Liver (tissue), 9 donors: Measurements from ENCODE around the gene METTL8. TPM values are rescaled to one million over a fixed set of nuclear protein-coding genes. Genes with fewer than 3 reads are reported as not detected.

ENCODE experiments used
- DNase-seq: peaks from one replicate; pipeline ENCODE4 v3.0.0-alpha.2; 2017; ENCODE audit warnings: low spot score
- H3K27ac ChIP-seq, 2 donors: one replicate each; pipeline ENCODE4 v1.7.0; 2013; ENCODE audit warnings: inconsistent platforms in 2 of 2, low read length in 2 of 2, control low read depth in 1 of 2, low read depth in 1 of 2, mild to moderate bottlenecking in 1 of 2
- H3K27me3 ChIP-seq, 4 donors: one replicate each; pipeline versions ENCODE4 v1.6.1 to v1.7.0; 2013; ENCODE audit warnings: low read length in 3 of 4, inconsistent platforms in 1 of 4, mild to moderate bottlenecking in 1 of 4, moderate library complexity in 1 of 4; ENCODE audit not compliant: control insufficient read depth in 4 of 4, insufficient read depth in 4 of 4
- H3K36me3 ChIP-seq, 4 donors: one replicate each; pipeline versions ENCODE4 v1.6.1 to v1.7.0; 2013; ENCODE audit warnings: low read length in 3 of 4, mild to moderate bottlenecking in 3 of 4, low read depth in 1 of 4, moderate library complexity in 1 of 4; ENCODE audit not compliant: control insufficient read depth in 4 of 4, insufficient read depth in 3 of 4
- H3K4me1 ChIP-seq, 4 donors: one replicate each; pipeline versions ENCODE4 v1.6.1 to v1.7.0; 2013; ENCODE audit warnings: low read length in 3 of 4, mild to moderate bottlenecking in 3 of 4, moderate library complexity in 1 of 4; ENCODE audit not compliant: control insufficient read depth in 4 of 4, insufficient read depth in 4 of 4
- H3K4me3 ChIP-seq, 3 donors: one replicate each; pipeline versions ENCODE4 v1.6.1 to v1.7.0; 2013; ENCODE audit warnings: low read length in 3 of 3, control low read depth in 1 of 3, low read depth in 1 of 3, mild to moderate bottlenecking in 1 of 3
- H3K9ac ChIP-seq, 2 donors: one replicate each; pipeline ENCODE4 v1.7.0; 2013; ENCODE audit warnings: low read length in 2 of 2, mild to moderate bottlenecking in 2 of 2, moderate library complexity in 2 of 2, control low read depth in 1 of 2, low read depth in 1 of 2
- H3K9me3 ChIP-seq, 4 donors: one replicate each; pipeline versions ENCODE4 v1.6.1 to v1.7.0; 2013; ENCODE audit warnings: low read length in 3 of 4; ENCODE audit not compliant: control insufficient read depth in 4 of 4
- ATF3 ChIP-seq: IDR thresholded peaks from 2 replicates; pipeline ENCODE4 v1.6.1; 2016; ENCODE audit warnings: antibody characterized with exemption
- CTCF ChIP-seq: fragments of 150-350 bp; IDR thresholded peaks from 2 replicates; pipeline ENCODE4 v1.5.1; 2017; ENCODE audit warnings: improper control_type of control experiment, low read depth, low read length; ENCODE audit not compliant: missing input control
- EGR1 ChIP-seq, 2 donors: IDR thresholded peaks; 2 replicates each; pipeline ENCODE4 v1.6.1; 2016 to 2018; ENCODE audit warnings: antibody characterized with exemption in 2 of 2, low read depth in 2 of 2
- FOXA1 ChIP-seq: IDR thresholded peaks from 2 replicates; pipeline ENCODE4 v1.6.1; 2016; ENCODE audit warnings: antibody characterized with exemption
- FOXA2 ChIP-seq: IDR thresholded peaks from 2 replicates; pipeline ENCODE4 v1.6.1; 2016; ENCODE audit warnings: antibody characterized with exemption
- GABPA ChIP-seq, 2 donors: IDR thresholded peaks in 1 of 2; conservative IDR thresholded peaks in 1 of 2; 2 replicates each; pipeline ENCODE4 v1.6.1; 2016; ENCODE audit warnings: antibody characterized with exemption in 2 of 2, mild to moderate bottlenecking in 1 of 2, moderate library complexity in 1 of 2
- HNF4A ChIP-seq, 2 donors: conservative IDR thresholded peaks; 2 replicates each; pipeline ENCODE4 v1.6.1; 2016; ENCODE audit warnings: antibody characterized with exemption in 2 of 2, mild to moderate bottlenecking in 2 of 2
- HNF4G ChIP-seq: IDR thresholded peaks from 2 replicates; pipeline ENCODE4 v1.6.1; 2016; ENCODE audit warnings: antibody characterized with exemption
- JUND ChIP-seq, 2 donors: IDR thresholded peaks; 2 replicates each; pipeline ENCODE4 v1.6.1; 2016; ENCODE audit warnings: antibody characterized with exemption in 2 of 2
- NR2F2 ChIP-seq: IDR thresholded peaks from 2 replicates; pipeline ENCODE4 v1.6.1; 2016; ENCODE audit warnings: antibody characterized with exemption
- RAD21 ChIP-seq, 2 donors: IDR thresholded peaks; 2 replicates each; pipeline ENCODE4 v1.6.1; 2016; ENCODE audit warnings: antibody characterized with exemption in 2 of 2, mild to moderate bottlenecking in 2 of 2
- REST ChIP-seq: IDR thresholded peaks from 2 replicates; pipeline ENCODE4 v1.6.1; 2016; ENCODE audit warnings: antibody characterized with exemption, mild to moderate bottlenecking
- RXRA ChIP-seq, 2 donors: IDR thresholded peaks; 2 replicates each; pipeline ENCODE4 v1.6.1; 2017 to 2018; ENCODE audit warnings: antibody characterized with exemption in 2 of 2, mild to moderate bottlenecking in 1 of 2
- SP1 ChIP-seq: IDR thresholded peaks from 2 replicates; pipeline ENCODE4 v1.6.1; 2018; ENCODE audit warnings: antibody characterized with exemption, mild to moderate bottlenecking
- TAF1 ChIP-seq: conservative IDR thresholded peaks from 2 replicates; pipeline ENCODE4 v1.6.1; 2016; ENCODE audit warnings: antibody characterized with exemption, mild to moderate bottlenecking
- YY1 ChIP-seq: IDR thresholded peaks from 2 replicates; pipeline ENCODE4 v1.6.1; 2016; ENCODE audit warnings: antibody characterized with exemption, mild to moderate bottlenecking
- WGBS: extraction: QIAGEN DNeasy Blood & Tissue Kit; methylation state at CpG from one replicate; pipeline ENCODE4 v1.1.7; 2013; 5-methylcytosine and 5-hydroxymethylcytosine counted together
- polyA plus RNA-seq, 2 donors: library from polyadenylated mRNA; stranded (reverse) in 1 of 2; unstranded in 1 of 2; fragments of 200-250 nt in 1 of 2; fragments of >200 nt in 1 of 2; fragmentation: Nextera tagmentation in 1 of 2; extraction: Ambion mirVana in 1 of 2; gene quantifications; one replicate each; pipeline versions ENCODE4 v1.2.1 to v1.2.3, GENCODE V29; 2013 to 2015
- total RNA-seq, 2 donors: library from RNA; depleted of rRNA; stranded (reverse); fragments of >200 nt; gene quantifications; one replicate each; pipeline ENCODE4 v1.2.3, GENCODE V29; 2014
- TF ChIP-seq, protein P1 (sequence below): IDR thresholded peaks from 2 replicates; pipeline ENCODE4 v1.6.1; 2016; ENCODE audit warnings: antibody characterized with exemption
- TF ChIP-seq, protein P2 (sequence below): IDR thresholded peaks from 2 replicates; pipeline ENCODE4 v1.6.1; 2016; ENCODE audit warnings: antibody characterized with exemption
- donor health status: healthy.
- donor health status: healthy.
- donor health status: healthy.
- donor health status: healthy.
- donor health status: healthy.

Gene METTL8
- total and polyA plus RNA-seq, 4 donors = 3.6 to 8.1 (median 5.9) TPM

GRCh38 chr2:171386627-171387026, 47.2 kb downstream of the METTL8 start:
- H3K4me1 ChIP-seq = peaks cover 0 to 9% (median 7%) of the 10 kb centered on the region in 4 donors
- no peak overlapping the region for H3K27ac ChIP-seq
- TF ChIP-seq, protein P1, sequence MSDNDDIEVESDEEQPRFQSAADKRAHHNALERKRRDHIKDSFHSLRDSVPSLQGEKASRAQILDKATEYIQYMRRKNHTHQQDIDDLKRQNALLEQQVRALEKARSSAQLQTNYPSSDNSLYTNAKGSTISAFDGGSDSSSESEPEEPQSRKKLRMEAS = no peak
- no peak for TF ChIP-seq HNF4A (conservative IDR thresholded peaks at IDR 0.05)
- TF ChIP-seq FOXA2 = no peak
- no peak for TF ChIP-seq GABPA (IDR thresholded peaks at IDR 0.05 in 1 of 2, conservative IDR thresholded peaks at IDR 0.05 in 1 of 2)
- no peak for TF ChIP-seq REST
- no peak for TF ChIP-seq TAF1
- no peak for TF ChIP-seq HNF4G
- no peak for TF ChIP-seq JUND (IDR thresholded peaks at IDR 0.05)
- TF ChIP-seq NR2F2 = no peak
- TF ChIP-seq CTCF = no peak
- no peak for TF ChIP-seq EGR1 (IDR thresholded peaks at IDR 0.05; ENCODE audit: low read depth in 2 of 2)
- no peak for TF ChIP-seq FOXA1
- no peak for TF ChIP-seq SP1
- TF ChIP-seq RAD21 (IDR thresholded peaks at IDR 0.05) = no peak
- TF ChIP-seq YY1 = no peak
- TF ChIP-seq, protein P2, sequence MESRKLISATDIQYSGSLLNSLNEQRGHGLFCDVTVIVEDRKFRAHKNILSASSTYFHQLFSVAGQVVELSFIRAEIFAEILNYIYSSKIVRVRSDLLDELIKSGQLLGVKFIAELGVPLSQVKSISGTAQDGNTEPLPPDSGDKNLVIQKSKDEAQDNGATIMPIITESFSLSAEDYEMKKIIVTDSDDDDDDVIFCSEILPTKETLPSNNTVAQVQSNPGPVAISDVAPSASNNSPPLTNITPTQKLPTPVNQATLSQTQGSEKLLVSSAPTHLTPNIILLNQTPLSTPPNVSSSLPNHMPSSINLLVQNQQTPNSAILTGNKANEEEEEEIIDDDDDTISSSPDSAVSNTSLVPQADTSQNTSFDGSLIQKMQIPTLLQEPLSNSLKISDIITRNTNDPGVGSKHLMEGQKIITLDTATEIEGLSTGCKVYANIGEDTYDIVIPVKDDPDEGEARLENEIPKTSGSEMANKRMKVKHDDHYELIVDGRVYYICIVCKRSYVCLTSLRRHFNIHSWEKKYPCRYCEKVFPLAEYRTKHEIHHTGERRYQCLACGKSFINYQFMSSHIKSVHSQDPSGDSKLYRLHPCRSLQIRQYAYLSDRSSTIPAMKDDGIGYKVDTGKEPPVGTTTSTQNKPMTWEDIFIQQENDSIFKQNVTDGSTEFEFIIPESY = no peak
- TF ChIP-seq ATF3 = no peak
- TF ChIP-seq RXRA (IDR thresholded peaks at IDR 0.05) = no peak
- H3K4me3 ChIP-seq = no peak overlapping the region
- WGBS = 95% methylated on average over 10 of the region's 10 CpGs
- DNase-seq = no peak
- peaks cover 0 to 1% (median 0%) of the 10 kb centered on the region in 4 donors for H3K9me3 ChIP-seq
- H3K9ac ChIP-seq = no peak overlapping the region
- no peaks in the 10 kb centered on the region for H3K36me3 ChIP-seq
- no peaks in the 10 kb centered on the region for H3K27me3 ChIP-seq
